ENCODE measurements around the gene FPR3.

DNA sequence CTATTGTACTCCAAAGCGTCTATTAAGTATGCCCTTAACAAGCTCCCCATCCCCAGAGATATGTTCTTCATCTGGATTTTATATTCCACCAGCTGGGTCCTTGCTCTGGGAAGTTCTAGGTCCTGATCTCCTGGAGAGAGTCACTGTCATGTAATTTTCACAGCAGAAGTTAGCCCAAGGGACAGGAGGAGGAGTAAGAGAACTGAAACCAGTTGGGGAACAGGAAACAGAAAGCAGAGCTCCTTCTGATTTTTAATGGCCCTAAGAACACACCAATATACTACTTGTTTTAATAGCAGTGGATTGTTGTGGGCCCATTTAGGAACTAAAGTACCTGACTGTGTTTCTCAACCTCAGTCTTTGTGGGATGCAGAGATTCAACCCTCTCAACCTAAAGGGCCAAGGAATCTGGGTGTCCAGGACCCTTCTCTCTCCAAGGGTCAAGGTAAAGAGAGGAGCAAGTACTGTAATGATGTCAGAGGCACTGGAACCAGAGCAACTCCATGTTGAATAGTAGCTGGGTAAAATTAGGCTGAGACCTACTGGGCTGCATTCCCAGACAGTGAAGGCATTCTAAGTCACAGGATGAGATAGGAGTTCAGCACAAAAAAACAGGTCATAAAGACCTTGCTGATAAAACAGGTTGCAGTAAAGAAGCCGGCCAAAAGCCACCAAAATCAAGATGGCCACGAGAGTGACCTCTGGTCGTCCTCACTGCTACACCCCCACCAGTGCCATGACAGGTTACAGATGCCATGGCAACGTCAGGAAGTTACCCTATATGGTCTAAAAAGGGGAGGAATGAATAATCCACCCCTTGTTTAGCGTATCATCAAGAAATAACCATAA is 8.1 kb upstream of the FPR3 start:
- TF ChIP-seq HOXB13 (CRISPR knock-in tag; IDR thresholded peaks at IDR 0.05; ENCODE audit: low read depth) (no peak), POLR2A (IDR thresholded peaks at IDR 0.05; ENCODE audit: low read length) (no peak), RCOR1 (IDR thresholded peaks at IDR 0.05; ENCODE audit: low read depth, low read length) (no peak), CHD2 (IDR thresholded peaks at IDR 0.05; ENCODE audit: low read length, partially characterized antibody) (no peak), ESRRA (IDR thresholded peaks at IDR 0.05; ENCODE audit: borderline replicate concordance, low read length) (no peak), ZC3H11A (IDR thresholded peaks at IDR 0.05) (no peak), EP300 (IDR thresholded peaks at IDR 0.05) (no peak), RAD21 (conservative IDR thresholded peaks at IDR 0.05 in 1 of 2, IDR thresholded peaks at IDR 0.05 in 1 of 2) (no peak), JUN (IDR thresholded peaks at IDR 0.05) (no peak), HDAC2 (IDR thresholded peaks at IDR 0.05) (no peak)
- TF ChIP-seq, protein P1, sequence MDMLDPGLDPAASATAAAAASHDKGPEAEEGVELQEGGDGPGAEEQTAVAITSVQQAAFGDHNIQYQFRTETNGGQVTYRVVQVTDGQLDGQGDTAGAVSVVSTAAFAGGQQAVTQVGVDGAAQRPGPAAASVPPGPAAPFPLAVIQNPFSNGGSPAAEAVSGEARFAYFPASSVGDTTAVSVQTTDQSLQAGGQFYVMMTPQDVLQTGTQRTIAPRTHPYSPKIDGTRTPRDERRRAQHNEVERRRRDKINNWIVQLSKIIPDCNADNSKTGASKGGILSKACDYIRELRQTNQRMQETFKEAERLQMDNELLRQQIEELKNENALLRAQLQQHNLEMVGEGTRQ (IDR thresholded peaks at IDR 0.05): no peak
- TF ChIP-seq, protein P2, sequence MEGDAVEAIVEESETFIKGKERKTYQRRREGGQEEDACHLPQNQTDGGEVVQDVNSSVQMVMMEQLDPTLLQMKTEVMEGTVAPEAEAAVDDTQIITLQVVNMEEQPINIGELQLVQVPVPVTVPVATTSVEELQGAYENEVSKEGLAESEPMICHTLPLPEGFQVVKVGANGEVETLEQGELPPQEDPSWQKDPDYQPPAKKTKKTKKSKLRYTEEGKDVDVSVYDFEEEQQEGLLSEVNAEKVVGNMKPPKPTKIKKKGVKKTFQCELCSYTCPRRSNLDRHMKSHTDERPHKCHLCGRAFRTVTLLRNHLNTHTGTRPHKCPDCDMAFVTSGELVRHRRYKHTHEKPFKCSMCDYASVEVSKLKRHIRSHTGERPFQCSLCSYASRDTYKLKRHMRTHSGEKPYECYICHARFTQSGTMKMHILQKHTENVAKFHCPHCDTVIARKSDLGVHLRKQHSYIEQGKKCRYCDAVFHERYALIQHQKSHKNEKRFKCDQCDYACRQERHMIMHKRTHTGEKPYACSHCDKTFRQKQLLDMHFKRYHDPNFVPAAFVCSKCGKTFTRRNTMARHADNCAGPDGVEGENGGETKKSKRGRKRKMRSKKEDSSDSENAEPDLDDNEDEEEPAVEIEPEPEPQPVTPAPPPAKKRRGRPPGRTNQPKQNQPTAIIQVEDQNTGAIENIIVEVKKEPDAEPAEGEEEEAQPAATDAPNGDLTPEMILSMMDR (IDR thresholded peaks at IDR 0.05): no peak
- TF ChIP-seq, protein P3, sequence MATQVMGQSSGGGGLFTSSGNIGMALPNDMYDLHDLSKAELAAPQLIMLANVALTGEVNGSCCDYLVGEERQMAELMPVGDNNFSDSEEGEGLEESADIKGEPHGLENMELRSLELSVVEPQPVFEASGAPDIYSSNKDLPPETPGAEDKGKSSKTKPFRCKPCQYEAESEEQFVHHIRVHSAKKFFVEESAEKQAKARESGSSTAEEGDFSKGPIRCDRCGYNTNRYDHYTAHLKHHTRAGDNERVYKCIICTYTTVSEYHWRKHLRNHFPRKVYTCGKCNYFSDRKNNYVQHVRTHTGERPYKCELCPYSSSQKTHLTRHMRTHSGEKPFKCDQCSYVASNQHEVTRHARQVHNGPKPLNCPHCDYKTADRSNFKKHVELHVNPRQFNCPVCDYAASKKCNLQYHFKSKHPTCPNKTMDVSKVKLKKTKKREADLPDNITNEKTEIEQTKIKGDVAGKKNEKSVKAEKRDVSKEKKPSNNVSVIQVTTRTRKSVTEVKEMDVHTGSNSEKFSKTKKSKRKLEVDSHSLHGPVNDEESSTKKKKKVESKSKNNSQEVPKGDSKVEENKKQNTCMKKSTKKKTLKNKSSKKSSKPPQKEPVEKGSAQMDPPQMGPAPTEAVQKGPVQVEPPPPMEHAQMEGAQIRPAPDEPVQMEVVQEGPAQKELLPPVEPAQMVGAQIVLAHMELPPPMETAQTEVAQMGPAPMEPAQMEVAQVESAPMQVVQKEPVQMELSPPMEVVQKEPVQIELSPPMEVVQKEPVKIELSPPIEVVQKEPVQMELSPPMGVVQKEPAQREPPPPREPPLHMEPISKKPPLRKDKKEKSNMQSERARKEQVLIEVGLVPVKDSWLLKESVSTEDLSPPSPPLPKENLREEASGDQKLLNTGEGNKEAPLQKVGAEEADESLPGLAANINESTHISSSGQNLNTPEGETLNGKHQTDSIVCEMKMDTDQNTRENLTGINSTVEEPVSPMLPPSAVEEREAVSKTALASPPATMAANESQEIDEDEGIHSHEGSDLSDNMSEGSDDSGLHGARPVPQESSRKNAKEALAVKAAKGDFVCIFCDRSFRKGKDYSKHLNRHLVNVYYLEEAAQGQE (IDR thresholded peaks at IDR 0.05): no peak

Data from A549 (cell line).